ENCODE measurements around the gene SLC35F1. TPM values are rescaled to one million over a fixed set of nuclear protein-coding genes. Genes with fewer than 3 reads are reported as not detected.

Gene SLC35F1
- total and polyA plus RNA-seq, 2 experiments from 2014 or later = not detected

DNA sequence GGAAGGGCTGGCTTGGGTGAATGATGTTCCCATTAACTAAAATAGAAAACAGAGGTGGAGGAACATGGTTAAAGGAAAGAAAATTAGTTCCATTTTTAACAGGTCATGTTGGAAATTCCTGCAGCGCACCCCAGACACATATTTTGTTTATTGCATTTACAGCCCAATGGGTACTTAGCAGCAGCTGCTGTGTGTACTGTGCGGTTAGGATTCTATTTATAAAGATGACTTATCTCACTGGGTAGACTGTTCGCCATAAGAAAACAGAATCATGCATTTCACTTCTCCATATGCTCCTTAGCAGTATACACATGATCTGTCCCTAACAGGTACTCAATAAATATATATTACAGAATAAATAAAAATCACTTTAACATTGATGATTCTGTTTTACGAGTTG lies 135.8 kb downstream of the SLC35F1 start:
- Histone ChIP-seq H2AFZ (no peak overlapping the region), H3K4me2 (ENCODE audit: unreplicated experiment) (no peak overlapping the region), H3K9me2 (ENCODE audit: insufficient read depth) (no peaks in the 10 kb centered on the region)

DNA sequence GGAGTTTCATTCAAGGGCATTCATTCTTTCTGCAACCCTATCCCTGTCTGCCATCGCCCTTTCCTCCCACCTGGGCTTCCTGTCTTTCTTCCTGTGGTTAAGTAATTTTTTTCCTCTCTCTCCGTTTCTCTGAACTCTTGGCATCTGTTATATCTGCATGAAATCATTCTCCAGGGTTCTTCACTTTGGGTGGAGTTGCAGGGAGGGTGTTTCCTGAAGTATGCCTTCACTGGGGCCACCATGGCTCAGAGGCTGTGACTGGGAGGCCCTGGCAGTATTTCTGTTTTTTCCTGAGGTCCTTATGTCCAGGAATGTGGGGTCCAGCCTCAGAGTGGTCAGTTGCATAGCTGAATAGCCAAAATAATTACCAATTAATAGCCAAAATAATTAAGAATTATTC lies 137.2 kb downstream of the SLC35F1 start:
- no peaks in the 10 kb centered on the region for H3K79me2 ChIP-seq (ENCODE audit: insufficient read depth)
- no peak for DNase-seq
- H4K20me1 ChIP-seq (ENCODE audit: insufficient read depth) = no peaks in the 10 kb centered on the region
- no peaks in the 10 kb centered on the region for H3K9me3 ChIP-seq (ENCODE audit: low read depth)
- no peak overlapping the region for H3K4me3 ChIP-seq
- no peak overlapping the region for H2AFZ ChIP-seq
- TF ChIP-seq EZH2phosphoT487 (IDR thresholded peaks at IDR 0.05; ENCODE audit: insufficient read depth, low read depth) (no peak), EZH2 (IDR thresholded peaks at IDR 0.05; ENCODE audit: insufficient read depth, poor library complexity, severe bottlenecking) (no peak)
- H3K27ac ChIP-seq = no peak overlapping the region
- H3K36me3 ChIP-seq (ENCODE audit: low read depth) = no peaks in the 10 kb centered on the region
- in situ Hi-C loops (cut with MboI) = no loop called here
- 0% methylated on average over 2 of the region's 2 CpGs for WGBS, 2 experiments (ENCODE audit: low coverage in 1 of 2, low lambda C conversion rate in 2 of 2, missing lambda C conversion rate in 2 of 2)
- H3K9me2 ChIP-seq (ENCODE audit: insufficient read depth) = no peaks in the 10 kb centered on the region
- H3K9ac ChIP-seq = no peak overlapping the region
- H3K4me1 ChIP-seq (ENCODE audit: insufficient read depth) = no peaks in the 10 kb centered on the region
- no peak overlapping the region for H3K4me2 ChIP-seq (ENCODE audit: unreplicated experiment)
- no peaks in the 10 kb centered on the region for H3F3A ChIP-seq (ENCODE audit: insufficient read depth)
- H3K27me3 ChIP-seq (replicated peaks; ENCODE audit: insufficient read depth) = no peaks in the 10 kb centered on the region

More for the DNA sequence above, 135.8 kb downstream of the SLC35F1 start:
- 3 to 4% methylated on average over 4 of the region's 4 CpGs for WGBS, 2 experiments (ENCODE audit: low coverage in 1 of 2, low lambda C conversion rate in 2 of 2, missing lambda C conversion rate in 2 of 2)
- Histone ChIP-seq H3K36me3 (ENCODE audit: low read depth) (no peaks in the 10 kb centered on the region), H3K27ac (no peak overlapping the region), H3K9ac (no peak overlapping the region), H3K4me1 (ENCODE audit: insufficient read depth) (no peaks in the 10 kb centered on the region), H3F3A (ENCODE audit: insufficient read depth) (no peaks in the 10 kb centered on the region), H3K79me2 (ENCODE audit: insufficient read depth) (no peaks in the 10 kb centered on the region), H3K27me3 (replicated peaks; ENCODE audit: insufficient read depth) (no peaks in the 10 kb centered on the region), H3K9me3 (ENCODE audit: low read depth) (no peaks in the 10 kb centered on the region), H4K20me1 (ENCODE audit: insufficient read depth) (no peaks in the 10 kb centered on the region), H3K4me3 (no peak overlapping the region)
- TF ChIP-seq EZH2phosphoT487 (IDR thresholded peaks at IDR 0.05; ENCODE audit: insufficient read depth, low read depth) (no peak), EZH2 (IDR thresholded peaks at IDR 0.05; ENCODE audit: insufficient read depth, poor library complexity, severe bottlenecking) (no peak)
- in situ Hi-C loops (cut with MboI) = no loop called here
- no peak for DNase-seq

DNA sequence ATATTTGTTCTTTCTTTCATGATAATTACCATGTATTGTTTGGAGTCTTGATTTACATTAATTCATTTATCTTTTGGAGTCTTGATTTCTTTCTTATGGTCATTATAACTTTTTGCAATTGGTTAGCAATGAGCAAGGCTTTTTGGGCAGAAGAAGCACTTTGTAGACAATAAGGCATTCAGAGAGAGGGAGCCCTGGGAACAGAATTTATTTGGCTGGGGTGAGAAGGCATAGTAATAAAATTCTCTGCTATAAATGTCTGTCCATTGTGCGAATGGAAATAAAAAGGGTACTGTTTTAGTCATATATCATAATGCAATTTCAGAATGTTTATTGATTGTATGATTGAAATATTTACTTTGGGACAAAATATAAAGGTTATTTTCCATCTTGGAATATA lies 147.0 kb downstream of the SLC35F1 start:
- Histone ChIP-seq H2AFZ (no peak overlapping the region), H3K4me1 (ENCODE audit: insufficient read depth) (no peaks in the 10 kb centered on the region), H3K36me3 (ENCODE audit: low read depth) (no peaks in the 10 kb centered on the region), H3K27ac (no peak overlapping the region), H3K9me2 (ENCODE audit: insufficient read depth) (no peaks in the 10 kb centered on the region), H3K4me2 (ENCODE audit: unreplicated experiment) (no peak overlapping the region), H3K9me3 (ENCODE audit: low read depth) (no peaks in the 10 kb centered on the region), H3K27me3 (replicated peaks; ENCODE audit: insufficient read depth) (no peaks in the 10 kb centered on the region), H4K20me1 (ENCODE audit: insufficient read depth) (no peaks in the 10 kb centered on the region), H3F3A (ENCODE audit: insufficient read depth) (no peaks in the 10 kb centered on the region), H3K4me3 (no peak overlapping the region), H3K9ac (no peak overlapping the region), H3K79me2 (ENCODE audit: insufficient read depth) (no peaks in the 10 kb centered on the region)
- in situ Hi-C loops (cut with MboI) = no loop called here
- WGBS, 2 experiments (ENCODE audit: low coverage in 1 of 2, low lambda C conversion rate in 2 of 2, missing lambda C conversion rate in 2 of 2) = 25 to 49% methylated on average over 1 of the region's 1 CpG
- TF ChIP-seq EZH2 (IDR thresholded peaks at IDR 0.05; ENCODE audit: insufficient read depth, poor library complexity, severe bottlenecking) = no peak
- no peak for TF ChIP-seq EZH2phosphoT487 (IDR thresholded peaks at IDR 0.05; ENCODE audit: insufficient read depth, low read depth)
- no peak for DNase-seq

- Histone ChIP-seq H3K36me3 (ENCODE audit: low read depth) (no peaks in the 10 kb centered on the region), H4K20me1 (ENCODE audit: insufficient read depth) (no peaks in the 10 kb centered on the region), H3K27me3 (replicated peaks; ENCODE audit: insufficient read depth) (no peaks in the 10 kb centered on the region), H3K27ac (no peak overlapping the region), H3K9ac (no peak overlapping the region), H3K9me3 (ENCODE audit: low read depth) (no peaks in the 10 kb centered on the region), H3K79me2 (ENCODE audit: insufficient read depth) (no peaks in the 10 kb centered on the region), H2AFZ (no peak overlapping the region), H3K4me1 (ENCODE audit: insufficient read depth) (no peaks in the 10 kb centered on the region), H3K4me2 (ENCODE audit: unreplicated experiment) (no peak overlapping the region), H3F3A (ENCODE audit: insufficient read depth) (no peaks in the 10 kb centered on the region), H3K4me3 (no peak overlapping the region), H3K9me2 (ENCODE audit: insufficient read depth) (no peaks in the 10 kb centered on the region)
- in situ Hi-C loops (cut with MboI) = no loop called here
- WGBS, 2 experiments (ENCODE audit: low coverage in 1 of 2, low lambda C conversion rate in 2 of 2, missing lambda C conversion rate in 2 of 2) = 45 to 49% methylated on average over 8 of the region's 8 CpGs
- no peak for DNase-seq
- TF ChIP-seq EZH2 (IDR thresholded peaks at IDR 0.05; ENCODE audit: insufficient read depth, poor library complexity, severe bottlenecking) = no peak
- TF ChIP-seq EZH2phosphoT487 (IDR thresholded peaks at IDR 0.05; ENCODE audit: insufficient read depth, low read depth) = no peak
These were observed 154.6 kb downstream of the SLC35F1 start for GRCh38 chr6:118061666-118062065.

DNA sequence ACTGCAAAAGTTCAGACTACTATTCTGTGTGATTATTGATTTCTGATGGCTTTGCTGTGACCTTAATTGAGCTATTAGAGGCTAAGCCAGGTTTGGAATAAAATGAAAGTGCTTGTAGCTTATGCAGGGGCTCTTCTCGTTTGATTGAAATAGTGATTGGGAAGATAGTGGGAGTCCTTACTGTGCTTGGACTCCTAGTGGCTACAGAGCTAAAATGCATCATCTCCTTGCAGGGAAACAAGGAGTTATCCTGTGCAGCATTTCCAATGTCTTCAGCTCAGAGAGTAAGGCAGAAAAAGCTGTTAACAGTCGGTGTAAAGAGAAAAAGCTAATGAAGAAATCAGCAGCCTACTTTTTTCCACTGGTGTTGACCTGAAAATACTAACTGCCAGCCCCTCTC lies 173.5 kb downstream of the SLC35F1 start:
- H3K9me2 ChIP-seq (ENCODE audit: insufficient read depth) = peaks cover 3% of the 10 kb centered on the region; the same call in 1 of the 2 replicates
- H3K36me3 ChIP-seq (ENCODE audit: low read depth) = no peaks in the 10 kb centered on the region
- TF ChIP-seq EZH2phosphoT487 (IDR thresholded peaks at IDR 0.05; ENCODE audit: insufficient read depth, low read depth) (no peak), EZH2 (IDR thresholded peaks at IDR 0.05; ENCODE audit: insufficient read depth, poor library complexity, severe bottlenecking) (no peak)
- H3F3A ChIP-seq (ENCODE audit: insufficient read depth) = no peaks in the 10 kb centered on the region
- in situ Hi-C loops (cut with MboI) = no loop called here
- H3K9me3 ChIP-seq (ENCODE audit: low read depth) = peaks cover 3% of the 10 kb centered on the region
- no peaks in the 10 kb centered on the region for H4K20me1 ChIP-seq (ENCODE audit: insufficient read depth)
- DNase-seq = no peak
- WGBS, 2 experiments (ENCODE audit: low coverage in 1 of 2, low lambda C conversion rate in 2 of 2, missing lambda C conversion rate in 2 of 2) = 0 to 3% methylated on average over 2 of the region's 2 CpGs
- H3K27ac ChIP-seq = no peak overlapping the region
- H3K4me2 ChIP-seq (ENCODE audit: unreplicated experiment) = no peak overlapping the region
- H3K4me3 ChIP-seq = no peak overlapping the region
- H3K4me1 ChIP-seq (ENCODE audit: insufficient read depth) = no peaks in the 10 kb centered on the region
- no peak overlapping the region for H3K9ac ChIP-seq
- H3K27me3 ChIP-seq (replicated peaks; ENCODE audit: insufficient read depth) = no peaks in the 10 kb centered on the region
- no peaks in the 10 kb centered on the region for H3K79me2 ChIP-seq (ENCODE audit: insufficient read depth)
- H2AFZ ChIP-seq = no peak overlapping the region
